Myometrial cell (primary cell): ENCODE data around the gene FBLN1. TPM values are rescaled to one million over a fixed set of nuclear protein-coding genes. Genes with fewer than 3 reads are reported as not detected.

Experiments
- total RNA-seq: library from RNA; depleted of rRNA; stranded (reverse); fragments of >200 nt; gene quantifications from 2 replicates; pipeline ENCODE4 v1.2.3, GENCODE V29; 2015

FBLN1 gene, protein sequence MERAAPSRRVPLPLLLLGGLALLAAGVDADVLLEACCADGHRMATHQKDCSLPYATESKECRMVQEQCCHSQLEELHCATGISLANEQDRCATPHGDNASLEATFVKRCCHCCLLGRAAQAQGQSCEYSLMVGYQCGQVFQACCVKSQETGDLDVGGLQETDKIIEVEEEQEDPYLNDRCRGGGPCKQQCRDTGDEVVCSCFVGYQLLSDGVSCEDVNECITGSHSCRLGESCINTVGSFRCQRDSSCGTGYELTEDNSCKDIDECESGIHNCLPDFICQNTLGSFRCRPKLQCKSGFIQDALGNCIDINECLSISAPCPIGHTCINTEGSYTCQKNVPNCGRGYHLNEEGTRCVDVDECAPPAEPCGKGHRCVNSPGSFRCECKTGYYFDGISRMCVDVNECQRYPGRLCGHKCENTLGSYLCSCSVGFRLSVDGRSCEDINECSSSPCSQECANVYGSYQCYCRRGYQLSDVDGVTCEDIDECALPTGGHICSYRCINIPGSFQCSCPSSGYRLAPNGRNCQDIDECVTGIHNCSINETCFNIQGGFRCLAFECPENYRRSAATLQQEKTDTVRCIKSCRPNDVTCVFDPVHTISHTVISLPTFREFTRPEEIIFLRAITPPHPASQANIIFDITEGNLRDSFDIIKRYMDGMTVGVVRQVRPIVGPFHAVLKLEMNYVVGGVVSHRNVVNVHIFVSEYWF
- total RNA-seq: 210 and 225 TPM in 2 replicates

GRCh38 chr22:45502215-45503049 is at the start of gene FBLN1:
Gene FBLN1, plus strand, starts transcription at chr22:45502883. Its CDS starts 103 bp downstream, at chr22:45502986.

Other genes starting within 250 kb of the FBLN1 start
- not detected in 2 replicates for gene UPK3A, start 217.9 kb upstream of the FBLN1 start, total RNA-seq
- gene FAM118A, start 192.9 kb upstream of the FBLN1 start, total RNA-seq: 11.5 and 14.0 TPM in 2 replicates
- gene SMC1B, start 89.3 kb upstream of the FBLN1 start, total RNA-seq: not detected in 2 replicates
- 0.71 and 1.2 TPM in 2 replicates for gene RIBC2, start 89.2 kb upstream of the FBLN1 start, total RNA-seq
- gene ATXN10, start 169.0 kb downstream of the FBLN1 start, total RNA-seq: 114 and 115 TPM in 2 replicates